A673 (cell line): ENCODE results near the gene PARD6G.

Experiments
- CTCF ChIP-seq: fragments of 300-800, 200-600 bp; sonication (generic); conservative IDR thresholded peaks from 2 replicates; pipeline ENCODE4 v1.5.1; 2017; ENCODE audit warnings: low read depth, mild to moderate bottlenecking, antibody characterized with exemption, low read length, moderate library complexity, mixed read lengths
- EZH2 ChIP-seq: fragments of 200-600 bp; sonication (generic); IDR thresholded peaks from 2 replicates; pipeline ENCODE4 v1.6.1; 2017; ENCODE audit warnings: borderline replicate concordance, low read depth, mild to moderate bottlenecking, mixed read lengths, antibody characterized with exemption, low read length; ENCODE audit not compliant: poor library complexity, severe bottlenecking

- no peak for TF ChIP-seq EZH2
- TF ChIP-seq CTCF = no peak
Observed at GRCh38 chr18:80127635-80128034, 119.7 kb downstream of the PARD6G start.
